ENCODE measurements around the gene VTI1A.
A peak's percentile ranks its signal among the peaks of the same experiment; 100 is the strongest.

- TF ChIP-seq MAZ (IDR thresholded peaks at IDR 0.05; ENCODE audit: borderline replicate concordance, low read depth, low read length) (no peak), RFX5 (IDR thresholded peaks at IDR 0.05; ENCODE audit: low read depth, low read length) (no peak), CEBPB (IDR thresholded peaks at IDR 0.05; ENCODE audit: low read depth, low read length) (no peak), MAFK (IDR thresholded peaks at IDR 0.05; ENCODE audit: low read depth, low read length) (no peak), POLR2A (IDR thresholded peaks at IDR 0.05; ENCODE audit: low read depth, low read length) (no peak), RAD21 (IDR thresholded peaks at IDR 0.05; ENCODE audit: low read length) (no peak), BHLHE40 (IDR thresholded peaks at IDR 0.05; ENCODE audit: low read depth, low read length) (peak; percentile 48; the same call in 1 of the 2 replicates), SMC3 (IDR thresholded peaks at IDR 0.05; ENCODE audit: low read depth, low read length) (no peak), RCOR1 (IDR thresholded peaks at IDR 0.05; ENCODE audit: insufficient replicate concordance, low read length) (no peak)
- TF ChIP-seq, protein P1, sequence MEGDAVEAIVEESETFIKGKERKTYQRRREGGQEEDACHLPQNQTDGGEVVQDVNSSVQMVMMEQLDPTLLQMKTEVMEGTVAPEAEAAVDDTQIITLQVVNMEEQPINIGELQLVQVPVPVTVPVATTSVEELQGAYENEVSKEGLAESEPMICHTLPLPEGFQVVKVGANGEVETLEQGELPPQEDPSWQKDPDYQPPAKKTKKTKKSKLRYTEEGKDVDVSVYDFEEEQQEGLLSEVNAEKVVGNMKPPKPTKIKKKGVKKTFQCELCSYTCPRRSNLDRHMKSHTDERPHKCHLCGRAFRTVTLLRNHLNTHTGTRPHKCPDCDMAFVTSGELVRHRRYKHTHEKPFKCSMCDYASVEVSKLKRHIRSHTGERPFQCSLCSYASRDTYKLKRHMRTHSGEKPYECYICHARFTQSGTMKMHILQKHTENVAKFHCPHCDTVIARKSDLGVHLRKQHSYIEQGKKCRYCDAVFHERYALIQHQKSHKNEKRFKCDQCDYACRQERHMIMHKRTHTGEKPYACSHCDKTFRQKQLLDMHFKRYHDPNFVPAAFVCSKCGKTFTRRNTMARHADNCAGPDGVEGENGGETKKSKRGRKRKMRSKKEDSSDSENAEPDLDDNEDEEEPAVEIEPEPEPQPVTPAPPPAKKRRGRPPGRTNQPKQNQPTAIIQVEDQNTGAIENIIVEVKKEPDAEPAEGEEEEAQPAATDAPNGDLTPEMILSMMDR (conservative IDR thresholded peaks at IDR 0.05; ENCODE audit: low read depth, low read length), result no peak
Observed at GRCh38 chr10:112526139-112526538, 79.1 kb downstream of the VTI1A start.

All from IMR-90 (cell line).